K562 (cell line): ENCODE results near the gene TSC22D2. TPM values are rescaled to one million over a fixed set of nuclear protein-coding genes. Genes with fewer than 3 reads are reported as not detected.

Experiments used
- ATAC-seq: fragments of 200-7000 bp; cut with Tn5 transposase; 3 replicates; pipeline ENCODE4 v1.9.1; 2020; ENCODE audit warnings: moderate library complexity
- BruUV-seq: library from RNA; stranded (reverse); fragments of 400-500 nt; replicated peaks from 2 replicates; lab custom pipeline; 2021; lab: Mats Ljungman, UMichigan
- CTCF ChIA-PET: fragments of 300-600 bp; formaldehyde crosslinking; extraction: SDS; loops from one replicate; lab custom pipeline; 2021; ENCODE audit warnings: low intra/inter-chr PET ratio; lab: Yijun Ruan, JAX
- POLR2A ChIA-PET: fragments of 300-600, 350-650 bp; sonication (Branson Sonifier 250); formaldehyde crosslinking; extraction: SDS; loops from one replicate; lab custom pipeline; 2021; ENCODE audit warnings: antibody characterized with exemption, inconsistent platforms; lab: Yijun Ruan, JAX
- DNase-seq, 4 experiments: peaks; one replicate each; pipeline versions ENCODE4 v3.0.0 to v3.0.0-alpha.2; 2011 to 2018; ENCODE audit warnings: low spot score in 3 of 4, mixed read lengths in 3 of 4; ENCODE audit errors: extremely low read depth in 1 of 4
- FAIRE-seq: peaks from 2 replicates; lab custom pipeline; 2011; peaks lifted over from hg19 to GRCh38; lab: Jason Lieb, UNC
- H2AFZ ChIP-seq: 2 replicates; pipeline ENCODE4 v1.6.0; 2011; ENCODE audit warnings: low read depth, low read length, control low read depth, inconsistent platforms
- H3K27ac ChIP-seq: fragments of 200-600 bp; 3 replicates; pipeline ENCODE4 v1.8.0; 2011; ENCODE audit warnings: low read depth, mild to moderate bottlenecking, control low read depth, inconsistent platforms, low read length, moderate library complexity, mixed read lengths; ENCODE audit errors: extremely low read depth
- H3K27me3 ChIP-seq, 2 experiments: fragments of 300-600 bp in 1 of 2; 2 replicates in 1 of 2; 3 replicates in 1 of 2; pipeline versions ENCODE4 v1.6.0 to v1.8.0; 2011; ENCODE audit warnings: inconsistent platforms in 2 of 2, low read length in 2 of 2, mild to moderate bottlenecking in 1 of 2, mixed read lengths in 1 of 2, moderate library complexity in 1 of 2; ENCODE audit not compliant: control insufficient read depth in 2 of 2, insufficient read depth in 2 of 2
- H3K36me3 ChIP-seq: fragments of 300-600 bp; 3 replicates; pipeline ENCODE4 v1.8.0; 2011; ENCODE audit warnings: mild to moderate bottlenecking, low read length, inconsistent platforms; ENCODE audit not compliant: control insufficient read depth, insufficient read depth
- H3K4me1 ChIP-seq, 2 experiments: fragments of 200-600 bp in 1 of 2; replicated peaks in 1 of 2; 2 replicates in 1 of 2; 3 replicates in 1 of 2; pipeline versions ENCODE4 v1.5.1 to v1.8.0; 2011; ENCODE audit warnings: inconsistent platforms in 2 of 2, low read length in 2 of 2, mild to moderate bottlenecking in 1 of 2, mixed read lengths in 1 of 2, moderate library complexity in 1 of 2; ENCODE audit not compliant: control insufficient read depth in 2 of 2, insufficient read depth in 2 of 2
- H3K4me2 ChIP-seq: 2 replicates; pipeline ENCODE4 v1.6.1; 2011; ENCODE audit warnings: low read length, control low read depth, inconsistent platforms, mixed read lengths; ENCODE audit not compliant: insufficient read depth
- H3K4me3 ChIP-seq: fragments of 200-600 bp; sonication (generic), shearing (Covaris generic); 2 replicates; pipeline ENCODE4 v1.5.1; 2016; ENCODE audit warnings: control low read depth, inconsistent platforms
- H3K79me2 ChIP-seq: fragments of 200-600 bp; 3 replicates; pipeline ENCODE4 v1.8.0; 2011; ENCODE audit warnings: low read length, inconsistent platforms; ENCODE audit not compliant: control insufficient read depth, insufficient read depth
- H3K9ac ChIP-seq, 2 experiments: 2 replicates each; pipeline versions ENCODE4 v1.6.0 to v1.6.1; 2011; ENCODE audit warnings: low read depth in 2 of 2, low read length in 2 of 2, control low read depth in 1 of 2, inconsistent platforms in 1 of 2, mild to moderate bottlenecking in 1 of 2, mixed read lengths in 1 of 2; ENCODE audit not compliant: insufficient read depth in 1 of 2
- H3K9me1 ChIP-seq: one replicate; pipeline ENCODE4 v1.6.0; 2011; ENCODE audit warnings: inconsistent platforms, mild to moderate bottlenecking, low read length, moderate library complexity; ENCODE audit not compliant: control insufficient read depth, insufficient read depth
- H3K9me3 ChIP-seq: replicated peaks from 2 replicates; pipeline ENCODE4 v1.5.1; 2011; ENCODE audit warnings: low read depth, low read length, inconsistent platforms; ENCODE audit not compliant: control insufficient read depth, insufficient read depth
- H4K20me1 ChIP-seq: replicated peaks from 2 replicates; pipeline ENCODE4 v1.6.1; 2011; ENCODE audit warnings: low read length, inconsistent platforms, mixed read lengths; ENCODE audit not compliant: control insufficient read depth, insufficient read depth
- ARID1B ChIP-seq: fragments of 450-650 bp; IDR thresholded peaks from 2 replicates; pipeline ENCODE4 v1.6.1; 2016; ENCODE audit warnings: antibody characterized with exemption, mild to moderate bottlenecking, inconsistent platforms
- CAMTA2 ChIP-seq: fragments of 250-450 bp; sonication (Bioruptor Pico); conservative IDR thresholded peaks from 2 replicates; pipeline ENCODE4 v1.5.1; 2022
- CEBPB ChIP-seq: fragments of 450-650 bp; IDR thresholded peaks from 2 replicates; pipeline ENCODE4 v1.6.1; 2016; ENCODE audit warnings: missing genetic modification characterization, missing compliant biosample characterization
- JUN ChIP-seq, 2 experiments: sonication (generic) in 1 of 2; formaldehyde crosslinking in 1 of 2; IDR thresholded peaks; 2 replicates each; pipeline versions ENCODE4 v1.6.1 to v1.8.0; 2012 to 2022; ENCODE audit warnings: borderline replicate concordance in 2 of 2, mild to moderate bottlenecking in 2 of 2, improper control_type of control experiment in 1 of 2, low read depth in 1 of 2, low read length in 1 of 2, missing genetic modification reagents in 1 of 2
- KLF6 ChIP-seq: fragments of 250-450 bp; sonication (Bioruptor Pico); IDR thresholded peaks from 2 replicates; pipeline ENCODE4 v1.4.0; 2020; ENCODE audit warnings: mild to moderate bottlenecking, moderate library complexity, borderline replicate concordance
- MCM3 ChIP-seq: fragments of 450-650 bp; IDR thresholded peaks from 2 replicates; pipeline ENCODE4 v1.6.1; 2016
- NFIC ChIP-seq: fragments of 450-650 bp; IDR thresholded peaks from 2 replicates; pipeline ENCODE4 v1.6.1; 2017; ENCODE audit warnings: mild to moderate bottlenecking, inconsistent platforms
- PML ChIP-seq: IDR thresholded peaks from 2 replicates; pipeline ENCODE4 v1.6.1; 2012; ENCODE audit warnings: low read length, inconsistent platforms
- PPARD ChIP-seq: fragments of 250-450 bp; sonication (Bioruptor Pico); IDR thresholded peaks from 2 replicates; pipeline ENCODE4 v1.8.0; 2022; ENCODE audit warnings: inconsistent platforms, mild to moderate bottlenecking, moderate library complexity
- PTTG1 ChIP-seq: fragments of 450-650 bp; IDR thresholded peaks from 2 replicates; pipeline ENCODE4 v1.6.1; 2016; ENCODE audit warnings: low read depth, mild to moderate bottlenecking, missing genetic modification characterization, missing compliant biosample characterization
- ZNF347 ChIP-seq: fragments of 450-650 bp; formaldehyde crosslinking; IDR thresholded peaks from 2 replicates; pipeline ENCODE4 v1.4.0; 2020; ENCODE audit warnings: low read depth, mild to moderate bottlenecking, moderate library complexity
- ZNF41 ChIP-seq: fragments of 250-450 bp; sonication (Bioruptor Pico); conservative IDR thresholded peaks from 2 replicates; pipeline ENCODE4 v1.4.0; 2020; ENCODE audit warnings: mild to moderate bottlenecking
- ZNF584 ChIP-seq: fragments of 200-800 bp; sonication (Bioruptor generic); IDR thresholded peaks from 2 replicates; pipeline ENCODE4 v1.6.1; 2016; ENCODE audit warnings: low read depth, mild to moderate bottlenecking, missing genetic modification characterization, missing compliant biosample characterization
- ZNF75A ChIP-seq: fragments of 450-650 bp; formaldehyde crosslinking; IDR thresholded peaks from 2 replicates; pipeline ENCODE4 v1.4.0; 2020; ENCODE audit warnings: mild to moderate bottlenecking
- WGBS: fragments of 100-300 bp; shearing (Covaris generic); methylation state at CpG from one replicate; pipeline ENCODE4 v1.1.6; 2016; ENCODE audit warnings: low coverage, mixed read lengths; ENCODE audit not compliant: insufficient coverage; ENCODE audit errors: missing lambda C conversion rate; 5-methylcytosine and 5-hydroxymethylcytosine counted together
- in situ Hi-C: fragments of 300-500 bp; cut with MboI; formaldehyde crosslinking; loops from 4 replicates; pipeline ENCODE4 v1.15.0; 2018; ENCODE audit warnings: inconsistent platforms, mixed read lengths
- intact Hi-C: fragments of 100-400 bp; cut with micrococcal nuclease; formaldehyde crosslinking; loops from 2 replicates; pipeline ENCODE4 v1.14.2; 2022
- polyA plus RNA-seq, 8 experiments: library from polyadenylated mRNA; depleted of rRNA in 4 of 8; stranded (reverse) in 5 of 8; unstranded in 3 of 8; fragments of >200 nt; fragmentation: Nextera tagmentation in 2 of 8; fragmentation: Illumina TruSeq in 1 of 8; extraction: Ambion mirVana in 2 of 8; extraction: Trizol in 1 of 8; gene quantifications; 2 replicates each; pipeline versions ENCODE4 v1.2.1 to v1.2.3, GENCODE V29; 2011 to 2014; ENCODE audit warnings: inconsistent platforms in 1 of 8, missing spikeins in 1 of 8
- total RNA-seq, 7 experiments: library from RNA; depleted of rRNA in 6 of 7; stranded (reverse); fragments of >200 nt in 6 of 7; fragmentation: Illumina TruSeq in 2 of 7; extraction: Trizol in 2 of 7; gene quantifications; 2 replicates each; pipeline versions ENCODE4 v1.2.1 to v1.2.3, GENCODE V29; 2011 to 2021; ENCODE audit warnings: low replicate concordance in 1 of 7
- TF ChIP-seq, protein P1 (sequence below): fragments of 250-450 bp; sonication (Bioruptor Pico); IDR thresholded peaks from 2 replicates; pipeline ENCODE4 v1.5.0; 2021
- TF ChIP-seq, protein P2 (sequence below): sonication (generic); formaldehyde crosslinking; IDR thresholded peaks from 2 replicates; pipeline ENCODE4 v1.8.1; 2023; ENCODE audit warnings: mild to moderate bottlenecking, missing genetic modification reagents
- TF ChIP-seq, protein P3 (sequence below): fragments of 450-650 bp; formaldehyde crosslinking; IDR thresholded peaks from 2 replicates; pipeline ENCODE4 v1.4.0; 2020; ENCODE audit warnings: mild to moderate bottlenecking, mixed read lengths
- TF ChIP-seq, protein P4 (sequence below): fragments of 250-450 bp; sonication (Bioruptor Pico); IDR thresholded peaks from 2 replicates; pipeline ENCODE4 v1.8.0; 2021; ENCODE audit warnings: moderate library complexity, mild to moderate bottlenecking, inconsistent platforms

The TSC22D2 gene
- total and polyA plus RNA-seq, 9 of the 15 experiments (the other 6 are each of a cell fraction or from before 2014, with no cell fraction given), result 5.5 to 44.0 (median 19.3) TPM

DNA sequence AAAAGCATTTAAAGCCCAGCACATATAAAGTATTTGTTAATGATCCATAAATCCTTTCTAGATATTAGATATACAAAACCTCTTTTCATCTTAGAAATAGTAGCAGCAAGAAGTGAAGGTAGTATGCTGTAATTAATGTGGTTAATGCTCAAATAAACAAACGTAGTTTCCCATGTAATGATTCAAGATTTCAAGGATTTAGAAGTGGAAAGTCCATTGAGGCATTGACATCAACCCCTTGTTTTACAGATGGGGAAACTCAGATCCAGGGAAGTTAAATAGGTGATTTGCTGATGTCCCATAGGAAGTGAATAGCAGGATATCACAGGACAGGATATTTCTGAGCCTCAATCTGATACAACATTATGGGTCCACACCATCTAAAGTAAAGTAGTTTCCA is 47.2 kb downstream of the TSC22D2 start:
- 71% methylated on average over 1 of the region's 1 CpG for WGBS
- H3K4me3 ChIP-seq, result no peak overlapping the region
- peaks cover 13 to 27% of the 10 kb centered on the region in 2 experiments for H3K4me1 ChIP-seq
- ChIA-PET CTCF (no interaction called here), POLR2A (no interaction called here)
- H3K27me3 ChIP-seq, result no peaks in the 10 kb centered on the region
- BruUV-seq, result no TSS peak
- H3K36me3 ChIP-seq, result peaks cover 61% of the 10 kb centered on the region
- no peak overlapping the region for H3K27ac ChIP-seq
- ATAC-seq (no peak), DNase-seq (no peak), FAIRE-seq (no peak)
- peaks cover 76% of the 10 kb centered on the region for H3K79me2 ChIP-seq
- H3K9ac ChIP-seq, result no peak overlapping the region
- in situ Hi-C loops (no loop called here), intact Hi-C loops (no loop called here)
- H2AFZ ChIP-seq, result no peak overlapping the region
- TF ChIP-seq JUN (IDR thresholded peaks at IDR 0.05; ENCODE audit: borderline replicate concordance, low read depth, low read length) (no peak), JUN (CRISPR knock-in tag; IDR thresholded peaks at IDR 0.05; ENCODE audit: borderline replicate concordance) (no peak), ZNF75A (no peak), ZNF41 (CRISPR knock-in tag) (no peak), PTTG1 (tag) (no peak), ZNF347 (no peak), NFIC (no peak), PPARD (no peak), KLF6 (CRISPR knock-in tag) (no peak), ZNF584 (CRISPR knock-in tag) (no peak), MCM3 (no peak), CEBPB (tag) (no peak), ARID1B (no peak), CAMTA2 (CRISPR knock-in tag) (no peak), PML (no peak)
- TF ChIP-seq, protein P1, sequence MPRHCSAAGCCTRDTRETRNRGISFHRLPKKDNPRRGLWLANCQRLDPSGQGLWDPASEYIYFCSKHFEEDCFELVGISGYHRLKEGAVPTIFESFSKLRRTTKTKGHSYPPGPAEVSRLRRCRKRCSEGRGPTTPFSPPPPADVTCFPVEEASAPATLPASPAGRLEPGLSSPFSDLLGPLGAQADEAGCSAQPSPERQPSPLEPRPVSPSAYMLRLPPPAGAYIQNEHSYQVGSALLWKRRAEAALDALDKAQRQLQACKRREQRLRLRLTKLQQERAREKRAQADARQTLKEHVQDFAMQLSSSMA (CRISPR knock-in tag), result no peak
- TF ChIP-seq, protein P2, sequence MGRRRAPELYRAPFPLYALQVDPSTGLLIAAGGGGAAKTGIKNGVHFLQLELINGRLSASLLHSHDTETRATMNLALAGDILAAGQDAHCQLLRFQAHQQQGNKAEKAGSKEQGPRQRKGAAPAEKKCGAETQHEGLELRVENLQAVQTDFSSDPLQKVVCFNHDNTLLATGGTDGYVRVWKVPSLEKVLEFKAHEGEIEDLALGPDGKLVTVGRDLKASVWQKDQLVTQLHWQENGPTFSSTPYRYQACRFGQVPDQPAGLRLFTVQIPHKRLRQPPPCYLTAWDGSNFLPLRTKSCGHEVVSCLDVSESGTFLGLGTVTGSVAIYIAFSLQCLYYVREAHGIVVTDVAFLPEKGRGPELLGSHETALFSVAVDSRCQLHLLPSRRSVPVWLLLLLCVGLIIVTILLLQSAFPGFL (CRISPR knock-in tag), result no peak
- TF ChIP-seq, protein P3, sequence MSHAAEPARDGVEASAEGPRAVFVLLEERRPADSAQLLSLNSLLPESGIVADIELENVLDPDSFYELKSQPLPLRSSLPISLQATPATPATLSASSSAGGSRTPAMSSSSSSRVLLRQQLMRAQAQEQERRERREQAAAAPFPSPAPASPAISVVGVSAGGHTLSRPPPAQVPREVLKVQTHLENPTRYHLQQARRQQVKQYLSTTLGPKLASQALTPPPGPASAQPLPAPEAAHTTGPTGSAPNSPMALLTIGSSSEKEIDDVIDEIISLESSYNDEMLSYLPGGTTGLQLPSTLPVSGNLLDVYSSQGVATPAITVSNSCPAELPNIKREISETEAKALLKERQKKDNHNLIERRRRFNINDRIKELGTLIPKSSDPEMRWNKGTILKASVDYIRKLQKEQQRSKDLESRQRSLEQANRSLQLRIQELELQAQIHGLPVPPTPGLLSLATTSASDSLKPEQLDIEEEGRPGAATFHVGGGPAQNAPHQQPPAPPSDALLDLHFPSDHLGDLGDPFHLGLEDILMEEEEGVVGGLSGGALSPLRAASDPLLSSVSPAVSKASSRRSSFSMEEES, result no peak
- TF ChIP-seq, protein P4, sequence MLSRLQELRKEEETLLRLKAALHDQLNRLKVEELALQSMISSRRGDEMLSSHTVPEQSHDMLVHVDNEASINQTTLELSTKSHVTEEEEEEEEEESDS (CRISPR knock-in tag), result no peak
- H3K9me1 ChIP-seq, result no peaks in the 10 kb centered on the region
- H3K4me2 ChIP-seq, result no peak overlapping the region
- H4K20me1 ChIP-seq, result no peaks in the 10 kb centered on the region
- H3K9me3 ChIP-seq, result no peaks in the 10 kb centered on the region
